HepG2 (cell line): ENCODE data around the gene CHL1. TPM values are rescaled to one million over a fixed set of nuclear protein-coding genes. Genes with fewer than 3 reads are reported as not detected.

Source experiments
- CBX2 ChIP-seq, 2 experiments: fragments of 200-600 bp in 1 of 2; sonication (generic); formaldehyde crosslinking in 1 of 2; IDR thresholded peaks; 2 replicates each; pipeline versions ENCODE4 v1.7.0 to v1.8.1; 2018 to 2022; ENCODE audit warnings: low read depth in 2 of 2, low read length in 1 of 2, mild to moderate bottlenecking in 1 of 2, missing genetic modification reagents in 1 of 2
- HNF4A ChIP-seq: sonication (generic); formaldehyde crosslinking; IDR thresholded peaks from 2 replicates; pipeline ENCODE4 v1.4.0; 2020; ENCODE audit warnings: missing genetic modification reagents
- HOXD1 ChIP-seq: sonication (generic); formaldehyde crosslinking; IDR thresholded peaks from 2 replicates; pipeline ENCODE4 v1.5.0; 2020; ENCODE audit warnings: missing genetic modification reagents
- IKZF5 ChIP-seq: IDR thresholded peaks from 2 replicates; pipeline ENCODE4 v1.6.1; 2018; ENCODE audit warnings: missing genetic modification reagents, mild to moderate bottlenecking, missing compliant biosample characterization
- KLF11 ChIP-seq: IDR thresholded peaks from 2 replicates; pipeline ENCODE4 v1.6.1; 2016; ENCODE audit warnings: missing compliant biosample characterization
- LCORL ChIP-seq, 2 experiments: fragments of 450-650 bp in 1 of 2; sonication (generic) in 1 of 2; formaldehyde crosslinking in 1 of 2; IDR thresholded peaks; 2 replicates each; pipeline versions ENCODE4 v1.5.0 to v1.6.1; 2017 to 2020; ENCODE audit warnings: antibody characterized with exemption in 1 of 2, missing genetic modification reagents in 1 of 2
- MEF2D ChIP-seq: sonication (generic); formaldehyde crosslinking; IDR thresholded peaks from 2 replicates; pipeline ENCODE4 v1.5.1; 2020; ENCODE audit warnings: mild to moderate bottlenecking, missing genetic modification reagents
- PHF21A ChIP-seq: sonication (generic); formaldehyde crosslinking; IDR thresholded peaks from 2 replicates; pipeline ENCODE4 v1.5.0; 2020; ENCODE audit warnings: mild to moderate bottlenecking, missing genetic modification reagents
- RCOR2 ChIP-seq: IDR thresholded peaks from 2 replicates; pipeline ENCODE4 v1.6.1; 2016; ENCODE audit warnings: missing biosample characterization, missing genetic modification reagents
- RXRB ChIP-seq: IDR thresholded peaks from 2 replicates; pipeline ENCODE4 v1.6.1; 2016; ENCODE audit warnings: borderline replicate concordance, missing genetic modification reagents, missing compliant biosample characterization
- SALL2 ChIP-seq: sonication (generic); formaldehyde crosslinking; IDR thresholded peaks from 2 replicates; pipeline ENCODE4 v1.8.1; 2023; ENCODE audit warnings: mild to moderate bottlenecking, missing genetic modification reagents, inconsistent platforms
- SATB2 ChIP-seq: sonication (generic); formaldehyde crosslinking; IDR thresholded peaks from 2 replicates; pipeline ENCODE4 v1.5.0; 2020; ENCODE audit warnings: missing genetic modification reagents
- SOX13 ChIP-seq, 3 experiments: fragments of 450-650 bp in 1 of 3; sonication (generic) in 1 of 3; formaldehyde crosslinking in 1 of 3; IDR thresholded peaks in 2 of 3; conservative IDR thresholded peaks in 1 of 3; 2 replicates each; pipeline versions ENCODE4 v1.5.0 to v1.6.1; 2016 to 2020; ENCODE audit warnings: antibody characterized with exemption in 1 of 3, mild to moderate bottlenecking in 1 of 3, missing compliant biosample characterization in 1 of 3, missing genetic modification reagents in 1 of 3, moderate library complexity in 1 of 3
- SRSF1 ChIP-seq: fragments of 200-400 bp; formaldehyde crosslinking; optimal IDR thresholded peaks from 2 replicates; pipeline ENCODE3; 2017; ENCODE audit warnings: mild to moderate bottlenecking, low read depth, low read length, moderate library complexity
- SRSF4 ChIP-seq: fragments of 200-400 bp; formaldehyde crosslinking; IDR thresholded peaks from one replicate; pipeline ENCODE4 v1.6.1; 2018; ENCODE audit warnings: mild to moderate bottlenecking, low read depth, low read length, moderate library complexity; ENCODE audit not compliant: poor library complexity, severe bottlenecking
- TBX2 ChIP-seq: sonication (generic); formaldehyde crosslinking; IDR thresholded peaks from 2 replicates; pipeline ENCODE4 v1.5.0; 2020; ENCODE audit warnings: missing genetic modification reagents, mild to moderate bottlenecking, borderline replicate concordance
- TEAD3 ChIP-seq: optimal IDR thresholded peaks from 2 replicates; pipeline ENCODE3; 2016; ENCODE audit warnings: borderline replicate concordance
- THAP7 ChIP-seq: sonication (generic); formaldehyde crosslinking; IDR thresholded peaks from 2 replicates; pipeline ENCODE4 v1.8.1; 2023; ENCODE audit warnings: mild to moderate bottlenecking, missing genetic modification reagents
- ZKSCAN1 ChIP-seq: fragments of 150-350 bp; IDR thresholded peaks from 2 replicates; pipeline ENCODE4 v1.6.1; 2014; ENCODE audit warnings: low read length
- ZKSCAN5 ChIP-seq: sonication (generic); formaldehyde crosslinking; IDR thresholded peaks from 2 replicates; pipeline ENCODE4 v1.5.1; 2020; ENCODE audit warnings: mild to moderate bottlenecking, missing genetic modification reagents
- ZNF10 ChIP-seq: sonication (generic); formaldehyde crosslinking; IDR thresholded peaks from 2 replicates; pipeline ENCODE4 v1.4.0; 2020; ENCODE audit warnings: mild to moderate bottlenecking, low read depth, missing genetic modification reagents, borderline replicate concordance
- ZNF614 ChIP-seq: IDR thresholded peaks from 2 replicates; pipeline ENCODE4 v1.6.1; 2018; ENCODE audit warnings: missing biosample characterization, missing genetic modification reagents, inconsistent platforms, borderline replicate concordance
- polyA plus RNA-seq, 8 experiments: library from polyadenylated mRNA; depleted of rRNA in 3 of 8; stranded (reverse) in 7 of 8; unstranded in 1 of 8; fragments of >200 nt; fragmentation: Illumina TruSeq in 4 of 8; extraction: Trizol in 4 of 8; gene quantifications; 2 replicates each; pipeline versions ENCODE4 v1.2.1 to v1.2.3, GENCODE V29; 2011 to 2016; ENCODE audit warnings: low read depth in 4 of 8, missing spikeins in 1 of 8, mixed read lengths in 1 of 8; ENCODE audit not compliant: insufficient read depth in 1 of 8
- total RNA-seq, 5 experiments: library from RNA; depleted of rRNA; stranded (reverse); fragments of >200 nt; fragmentation: Illumina TruSeq; extraction: Trizol; gene quantifications; 2 replicates each; pipeline ENCODE4 v1.2.3, GENCODE V29; 2016; ENCODE audit warnings: low read depth in 1 of 5
- TF ChIP-seq, protein P1 (sequence below): sonication (generic); formaldehyde crosslinking; IDR thresholded peaks from 2 replicates; pipeline ENCODE4 v1.4.0; 2020; ENCODE audit warnings: missing genetic modification reagents
- TF ChIP-seq, protein P2 (sequence below): sonication (generic); formaldehyde crosslinking; IDR thresholded peaks from 2 replicates; pipeline ENCODE4 v1.4.0; 2020; ENCODE audit warnings: missing genetic modification reagents, low read depth, mild to moderate bottlenecking, borderline replicate concordance
- TF ChIP-seq, protein P3 (sequence below): IDR thresholded peaks from 2 replicates; pipeline ENCODE4 v1.6.1; 2016; ENCODE audit warnings: missing genetic modification reagents, missing compliant biosample characterization

CHL1 gene
- total and polyA plus RNA-seq, 2 of the 13 experiments (the other 11 are each of a cell fraction or from before 2014, with no cell fraction given): not detected

GRCh38 chr3:264394-265156 lies 68.0 kb downstream of the CHL1 start (continued):
- TF ChIP-seq IKZF5 (CRISPR knock-in tag) (peak; percentile 91; the same call in 1 of the 2 replicates), THAP7 (CRISPR knock-in tag) (no peak), ZKSCAN5 (CRISPR knock-in tag) (no peak), TEAD3 (peak; percentile 99), RCOR2 (CRISPR knock-in tag) (peak; percentile 96), SALL2 (CRISPR knock-in tag) (peak; percentile 67; the same call in 1 of the 2 replicates), MEF2D (peak; percentile 70; the same call in 1 of the 2 replicates), SOX13 (IDR thresholded peaks at IDR 0.05) (peak; percentile 96), SOX13 (CRISPR knock-in tag; conservative IDR thresholded peaks at IDR 0.05 in 1 of 2, IDR thresholded peaks at IDR 0.05 in 1 of 2) (peak in 1 of 2 experiments; percentile 100; a peak in 2 of 4 replicates), RXRB (peak; percentile 91), PHF21A (peak; percentile 87), ZNF10 (CRISPR knock-in tag) (no peak), SRSF1 (no peak), ZKSCAN1 (peak; percentile 93), HNF4A (peak; percentile 81), SRSF4 (no peak), HOXD1 (CRISPR knock-in tag) (peak; percentile 85; the same call in 1 of the 2 replicates), LCORL (IDR thresholded peaks at IDR 0.05) (peak; percentile 78), LCORL (CRISPR knock-in tag; IDR thresholded peaks at IDR 0.05) (peak; percentile 85), TBX2 (CRISPR knock-in tag) (peak; percentile 91), SATB2 (CRISPR knock-in tag) (peak; percentile 86; the same call in 1 of the 2 replicates), ZNF614 (CRISPR knock-in tag) (peak; percentile 97), KLF11 (CRISPR knock-in tag) (0 out of 2 replicates have a peak, but pooled peaks have one; percentile 61), CBX2 (IDR thresholded peaks at IDR 0.05; ENCODE audit: low read depth, low read length) (no peak), CBX2 (CRISPR knock-in tag; IDR thresholded peaks at IDR 0.05; ENCODE audit: low read depth) (no peak)
- TF ChIP-seq, protein P1, sequence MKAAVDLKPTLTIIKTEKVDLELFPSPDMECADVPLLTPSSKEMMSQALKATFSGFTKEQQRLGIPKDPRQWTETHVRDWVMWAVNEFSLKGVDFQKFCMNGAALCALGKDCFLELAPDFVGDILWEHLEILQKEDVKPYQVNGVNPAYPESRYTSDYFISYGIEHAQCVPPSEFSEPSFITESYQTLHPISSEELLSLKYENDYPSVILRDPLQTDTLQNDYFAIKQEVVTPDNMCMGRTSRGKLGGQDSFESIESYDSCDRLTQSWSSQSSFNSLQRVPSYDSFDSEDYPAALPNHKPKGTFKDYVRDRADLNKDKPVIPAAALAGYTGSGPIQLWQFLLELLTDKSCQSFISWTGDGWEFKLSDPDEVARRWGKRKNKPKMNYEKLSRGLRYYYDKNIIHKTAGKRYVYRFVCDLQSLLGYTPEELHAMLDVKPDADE (CRISPR knock-in tag): no peak
- TF ChIP-seq, protein P2, sequence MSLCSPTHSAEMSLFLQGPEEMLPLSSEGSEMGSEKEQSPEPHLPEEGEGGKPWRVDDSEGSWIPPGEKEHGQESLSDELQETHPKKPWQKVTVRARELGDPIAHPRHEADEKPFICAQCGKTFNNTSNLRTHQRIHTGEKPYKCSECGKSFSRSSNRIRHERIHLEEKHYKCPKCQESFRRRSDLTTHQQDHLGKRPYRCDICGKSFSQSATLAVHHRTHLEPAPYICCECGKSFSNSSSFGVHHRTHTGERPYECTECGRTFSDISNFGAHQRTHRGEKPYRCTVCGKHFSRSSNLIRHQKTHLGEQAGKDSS (CRISPR knock-in tag): 0 out of 2 replicates have a peak, but pooled peaks have one; percentile 21
- TF ChIP-seq, protein P3, sequence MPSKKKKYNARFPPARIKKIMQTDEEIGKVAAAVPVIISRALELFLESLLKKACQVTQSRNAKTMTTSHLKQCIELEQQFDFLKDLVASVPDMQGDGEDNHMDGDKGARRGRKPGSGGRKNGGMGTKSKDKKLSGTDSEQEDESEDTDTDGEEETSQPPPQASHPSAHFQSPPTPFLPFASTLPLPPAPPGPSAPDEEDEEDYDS (CRISPR knock-in tag): peak; percentile 23; the same call in 1 of the 2 replicates
